Progenitor cell of endocrine pancreas (in vitro differentiated cells): ENCODE measurements around the gene TSC22D2. TPM values are rescaled to one million over a fixed set of nuclear protein-coding genes. Genes with fewer than 3 reads are reported as not detected.

Experiments
- DNase-seq: peaks from one replicate; pipeline ENCODE4 v3.0.0; 2021; ENCODE audit warnings: low spot score; ENCODE audit not compliant: unreplicated experiment
- H3K27ac Mint-ChIP-seq: 2 replicates; pipeline ENCODE4 v1.8.0; 2021; ENCODE audit warnings: mild to moderate bottlenecking, moderate library complexity, mixed read lengths
- H3K27me3 Mint-ChIP-seq: 2 replicates; pipeline ENCODE4 v1.8.0; 2021; ENCODE audit warnings: mixed read lengths
- H3K36me3 Mint-ChIP-seq: 2 replicates; pipeline ENCODE4 v1.8.0; 2022; ENCODE audit warnings: mixed read lengths; ENCODE audit not compliant: insufficient read depth
- H3K4me1 Mint-ChIP-seq: 2 replicates; pipeline ENCODE4 v1.8.0; 2021; ENCODE audit warnings: low read depth, mixed read lengths
- H3K4me3 Mint-ChIP-seq: 2 replicates; pipeline ENCODE4 v1.8.0; 2021; ENCODE audit warnings: low read depth, mild to moderate bottlenecking, moderate library complexity, mixed read lengths
- H3K9me3 Mint-ChIP-seq: 2 replicates; pipeline ENCODE4 v1.8.0; 2021; ENCODE audit warnings: low read depth, mixed read lengths
- CTCF ChIP-seq: fragments of 200-600 bp; sonication (generic); IDR thresholded peaks from one replicate; pipeline ENCODE4 v1.5.0; 2021; ENCODE audit warnings: antibody characterized with exemption, mild to moderate bottlenecking; ENCODE audit not compliant: unreplicated experiment
- total RNA-seq: library from RNA; stranded (reverse); gene quantifications from 2 replicates; pipeline ENCODE4 v1.2.1, GENCODE V29; 2021

Gene TSC22D2
- total RNA-seq, 1 donor from 2014 or later: 31.9 TPM

GRCh38 chr3:150461399-150461798 is 53.3 kb downstream of the TSC22D2 start:
- H3K36me3 Mint-ChIP-seq: peaks cover 15% of the 10 kb centered on the region
- H3K4me3 Mint-ChIP-seq: no peak overlapping the region
- no peak overlapping the region for H3K27ac Mint-ChIP-seq
- no peaks in the 10 kb centered on the region for H3K9me3 Mint-ChIP-seq
- DNase-seq: no peak
- H3K4me1 Mint-ChIP-seq: peaks cover 10% of the 10 kb centered on the region
- no peak for TF ChIP-seq CTCF
- H3K27me3 Mint-ChIP-seq: no peaks in the 10 kb centered on the region

GRCh38 chr3:150462108-150462507 is 54.0 kb downstream of the TSC22D2 start:
- no peaks in the 10 kb centered on the region for H3K27me3 Mint-ChIP-seq
- no peak for DNase-seq
- H3K4me1 Mint-ChIP-seq: peaks cover 10% of the 10 kb centered on the region
- H3K27ac Mint-ChIP-seq: no peak overlapping the region
- no peaks in the 10 kb centered on the region for H3K9me3 Mint-ChIP-seq
- H3K36me3 Mint-ChIP-seq: peaks cover 13% of the 10 kb centered on the region
- TF ChIP-seq CTCF: no peak
- no peak overlapping the region for H3K4me3 Mint-ChIP-seq

- TF ChIP-seq CTCF: no peak
- no peaks in the 10 kb centered on the region for H3K27me3 Mint-ChIP-seq
- H3K4me3 Mint-ChIP-seq: no peak overlapping the region
- no peak for DNase-seq
- H3K9me3 Mint-ChIP-seq: no peaks in the 10 kb centered on the region
- H3K36me3 Mint-ChIP-seq: no peaks in the 10 kb centered on the region
- H3K4me1 Mint-ChIP-seq: peaks cover 10% of the 10 kb centered on the region
- no peak overlapping the region for H3K27ac Mint-ChIP-seq
Measured at GRCh38 chr3:150464684-150465083, 56.6 kb downstream of the TSC22D2 start.

GRCh38 chr3:150467381-150467780 is 59.3 kb downstream of the TSC22D2 start:
- Mint-ChIP-seq H3K27ac (no peak overlapping the region), H3K9me3 (no peaks in the 10 kb centered on the region), H3K27me3 (no peaks in the 10 kb centered on the region), H3K4me1 (peaks cover 4% of the 10 kb centered on the region), H3K4me3 (no peak overlapping the region), H3K36me3 (no peaks in the 10 kb centered on the region)
- TF ChIP-seq CTCF: no peak
- no peak for DNase-seq

GRCh38 chr3:150469031-150469930 is 61.2 kb downstream of the TSC22D2 start:
- no peak for TF ChIP-seq CTCF
- Mint-ChIP-seq H3K27ac (no peak overlapping the region), H3K27me3 (no peaks in the 10 kb centered on the region), H3K4me1 (peaks cover 5% of the 10 kb centered on the region), H3K36me3 (no peaks in the 10 kb centered on the region), H3K4me3 (no peak overlapping the region), H3K9me3 (no peaks in the 10 kb centered on the region)
- DNase-seq: no peak
